ENCODE measurements around the gene ZNF408. TPM values are rescaled to one million over a fixed set of nuclear protein-coding genes. Genes with fewer than 3 reads are reported as not detected.

ZNF408 gene
- total and polyA plus RNA-seq, 2 donors (not counting 3 experiments of a cell fraction or from before 2014, with no cell fraction given): 7.8 to 10.9 TPM

DNA sequence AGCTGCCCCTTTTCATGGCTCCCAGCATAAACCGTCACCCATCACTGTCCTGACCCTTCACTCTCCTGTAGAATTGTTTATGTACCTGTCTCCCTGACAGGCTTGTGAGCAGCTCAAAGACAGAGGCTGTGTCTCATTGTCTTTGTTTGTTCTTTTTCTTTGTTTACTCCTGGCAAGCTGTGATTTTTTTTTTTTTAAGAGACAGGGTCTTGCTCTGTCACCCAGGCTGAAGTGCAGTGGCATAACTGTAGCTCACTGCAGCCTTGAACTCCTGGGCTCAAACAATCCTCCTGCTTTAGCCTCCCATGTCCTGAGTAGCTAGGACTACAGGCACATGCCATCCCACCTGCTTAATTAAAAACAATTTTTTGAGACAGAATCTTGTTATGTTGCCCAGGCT is 10.1 kb upstream of the ZNF408 start:
- intact Hi-C loops (cut with micrococcal nuclease): no loop called here
- H3K27me3 ChIP-seq (ENCODE audit: control insufficient read depth in 2 of 2, insufficient read depth in 2 of 2, low read length in 2 of 2): no peaks in the 10 kb centered on the region
- H3K36me3 ChIP-seq (ENCODE audit: control insufficient read depth in 2 of 2, extremely low read depth in 1 of 2, insufficient read depth in 2 of 2, low read length in 2 of 2): peaks cover 4 to 34% of the 10 kb centered on the region in 2 experiments
- BruUV-seq (replicated peaks): no TSS peak
- no peak overlapping the region for H3K4me3 ChIP-seq (replicated peaks in 1 of 3; ENCODE audit: insufficient read depth in 1 of 3, low read depth in 1 of 3, low read length in 3 of 3)
- no peak overlapping the region for H3K4me2 ChIP-seq (ENCODE audit: insufficient read depth, low read length)
- TF ChIP-seq JUN (IDR thresholded peaks at IDR 0.05; ENCODE audit: borderline replicate concordance, insufficient read depth, insufficient read length, low read depth) (no peak), POLR2A (IDR thresholded peaks at IDR 0.05; ENCODE audit: low read depth, low read length) (no peak), POLR2AphosphoS5 (IDR thresholded peaks at IDR 0.05; ENCODE audit: insufficient read depth, low read depth, low read length) (no peak), EZH2 (IDR thresholded peaks at IDR 0.05; ENCODE audit: borderline replicate concordance, low read depth, low read length, severe bottlenecking) (no peak), FOS (IDR thresholded peaks at IDR 0.05; ENCODE audit: borderline replicate concordance, insufficient read depth, low read length) (no peak), GATA2 (IDR thresholded peaks at IDR 0.05; ENCODE audit: insufficient read depth, insufficient read length, low read depth, low read length) (no peak), MYC (IDR thresholded peaks at IDR 0.05; ENCODE audit: low read depth, low read length) (no peak)
- TF ChIP-seq, protein P1, sequence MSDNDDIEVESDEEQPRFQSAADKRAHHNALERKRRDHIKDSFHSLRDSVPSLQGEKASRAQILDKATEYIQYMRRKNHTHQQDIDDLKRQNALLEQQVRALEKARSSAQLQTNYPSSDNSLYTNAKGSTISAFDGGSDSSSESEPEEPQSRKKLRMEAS (IDR thresholded peaks at IDR 0.05; ENCODE audit: insufficient read depth, insufficient read length): no peak
- DNase-seq (ENCODE audit: low read depth, low spot score) (no peak), FAIRE-seq (no peak)
- H4K20me1 ChIP-seq (replicated peaks; ENCODE audit: control insufficient read depth, extremely low read depth, insufficient read depth, low read length): no peaks in the 10 kb centered on the region
- no peaks in the 10 kb centered on the region for H3K9me1 ChIP-seq (replicated peaks; ENCODE audit: control insufficient read depth, extremely low read depth, insufficient read depth, low read length)
- H3K27ac ChIP-seq (ENCODE audit: insufficient read depth, low read depth, low read length): no peak overlapping the region
- no peaks in the 10 kb centered on the region for H3K9me3 ChIP-seq (replicated peaks; ENCODE audit: control insufficient read depth, insufficient read depth, low read length)
- no peak overlapping the region for H3K9ac ChIP-seq (replicated peaks; ENCODE audit: extremely low read depth, insufficient read depth, low read length)
- H3K79me2 ChIP-seq (ENCODE audit: control insufficient read depth, insufficient read depth, low read length): no peaks in the 10 kb centered on the region
- ChIA-PET POLR2A (no interaction called here), CTCF (no interaction called here)
- no peak overlapping the region for H2AFZ ChIP-seq (ENCODE audit: low read depth, low read length)
- H3K4me1 ChIP-seq (ENCODE audit: control insufficient read depth, extremely low read depth, insufficient read depth, low read length): no peaks in the 10 kb centered on the region
- dilution Hi-C loops (cut with MboI; ENCODE audit: extremely low pct_ligation_motif_present, low sequenced_read_pairs): no loop called here

DNA sequence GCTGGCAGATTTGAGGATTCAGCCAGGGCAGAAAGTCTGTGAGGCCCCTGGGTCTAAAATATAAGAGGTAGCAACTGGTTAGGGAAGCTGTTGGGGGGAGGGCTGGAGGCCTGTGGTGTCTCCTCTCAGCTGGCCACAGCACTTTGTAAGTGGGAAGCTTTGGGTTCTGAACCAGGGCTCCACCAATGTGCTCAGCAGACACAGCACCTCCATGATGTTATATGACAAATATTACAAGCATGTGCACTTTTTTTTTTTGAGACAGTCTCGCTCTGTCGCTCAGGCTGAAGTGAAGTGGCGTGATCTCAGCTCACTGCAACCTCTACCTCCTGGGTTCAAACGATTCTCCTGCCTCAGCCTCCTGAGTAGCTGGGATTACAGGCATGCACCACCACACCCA is 8.4 kb upstream of the ZNF408 start:
- ChIA-PET POLR2A (no interaction called here), CTCF (no interaction called here)
- no peaks in the 10 kb centered on the region for H4K20me1 ChIP-seq (replicated peaks; ENCODE audit: control insufficient read depth, extremely low read depth, insufficient read depth, low read length)
- dilution Hi-C loops (cut with MboI; ENCODE audit: extremely low pct_ligation_motif_present, low sequenced_read_pairs): no loop called here
- no peak overlapping the region for H3K27ac ChIP-seq (ENCODE audit: insufficient read depth, low read depth, low read length)
- peaks cover 6 to 34% of the 10 kb centered on the region in 2 experiments for H3K36me3 ChIP-seq (ENCODE audit: control insufficient read depth in 2 of 2, extremely low read depth in 1 of 2, insufficient read depth in 2 of 2, low read length in 2 of 2)
- FAIRE-seq (no peak), DNase-seq (ENCODE audit: low read depth, low spot score) (no peak)
- no peak overlapping the region for H3K4me3 ChIP-seq (replicated peaks in 1 of 3; ENCODE audit: insufficient read depth in 1 of 3, low read depth in 1 of 3, low read length in 3 of 3)
- intact Hi-C loops (cut with micrococcal nuclease): no loop called here
- TF ChIP-seq POLR2AphosphoS5 (IDR thresholded peaks at IDR 0.05; ENCODE audit: insufficient read depth, low read depth, low read length) (no peak), EZH2 (IDR thresholded peaks at IDR 0.05; ENCODE audit: borderline replicate concordance, low read depth, low read length, severe bottlenecking) (no peak), GATA2 (IDR thresholded peaks at IDR 0.05; ENCODE audit: insufficient read depth, insufficient read length, low read depth, low read length) (no peak), FOS (IDR thresholded peaks at IDR 0.05; ENCODE audit: borderline replicate concordance, insufficient read depth, low read length) (no peak), POLR2A (IDR thresholded peaks at IDR 0.05; ENCODE audit: low read depth, low read length) (no peak), JUN (IDR thresholded peaks at IDR 0.05; ENCODE audit: borderline replicate concordance, insufficient read depth, insufficient read length, low read depth) (no peak), MYC (IDR thresholded peaks at IDR 0.05; ENCODE audit: low read depth, low read length) (no peak)
- TF ChIP-seq, protein P1 (IDR thresholded peaks at IDR 0.05; ENCODE audit: insufficient read depth, insufficient read length): no peak
- TF ChIP-seq, protein P2, sequence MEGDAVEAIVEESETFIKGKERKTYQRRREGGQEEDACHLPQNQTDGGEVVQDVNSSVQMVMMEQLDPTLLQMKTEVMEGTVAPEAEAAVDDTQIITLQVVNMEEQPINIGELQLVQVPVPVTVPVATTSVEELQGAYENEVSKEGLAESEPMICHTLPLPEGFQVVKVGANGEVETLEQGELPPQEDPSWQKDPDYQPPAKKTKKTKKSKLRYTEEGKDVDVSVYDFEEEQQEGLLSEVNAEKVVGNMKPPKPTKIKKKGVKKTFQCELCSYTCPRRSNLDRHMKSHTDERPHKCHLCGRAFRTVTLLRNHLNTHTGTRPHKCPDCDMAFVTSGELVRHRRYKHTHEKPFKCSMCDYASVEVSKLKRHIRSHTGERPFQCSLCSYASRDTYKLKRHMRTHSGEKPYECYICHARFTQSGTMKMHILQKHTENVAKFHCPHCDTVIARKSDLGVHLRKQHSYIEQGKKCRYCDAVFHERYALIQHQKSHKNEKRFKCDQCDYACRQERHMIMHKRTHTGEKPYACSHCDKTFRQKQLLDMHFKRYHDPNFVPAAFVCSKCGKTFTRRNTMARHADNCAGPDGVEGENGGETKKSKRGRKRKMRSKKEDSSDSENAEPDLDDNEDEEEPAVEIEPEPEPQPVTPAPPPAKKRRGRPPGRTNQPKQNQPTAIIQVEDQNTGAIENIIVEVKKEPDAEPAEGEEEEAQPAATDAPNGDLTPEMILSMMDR (IDR thresholded peaks at IDR 0.05; ENCODE audit: extremely low read depth in 1 of 2, insufficient read depth in 1 of 2, low read depth in 1 of 2, low read length in 2 of 2): no peak
- no peaks in the 10 kb centered on the region for H3K4me1 ChIP-seq (ENCODE audit: control insufficient read depth, extremely low read depth, insufficient read depth, low read length)
- no peaks in the 10 kb centered on the region for H3K9me1 ChIP-seq (replicated peaks; ENCODE audit: control insufficient read depth, extremely low read depth, insufficient read depth, low read length)
- no peaks in the 10 kb centered on the region for H3K9me3 ChIP-seq (replicated peaks; ENCODE audit: control insufficient read depth, insufficient read depth, low read length)
- no peaks in the 10 kb centered on the region for H3K27me3 ChIP-seq (ENCODE audit: control insufficient read depth in 2 of 2, insufficient read depth in 2 of 2, low read length in 2 of 2)
- H3K9ac ChIP-seq (replicated peaks; ENCODE audit: extremely low read depth, insufficient read depth, low read length): no peak overlapping the region
- H3K79me2 ChIP-seq (ENCODE audit: control insufficient read depth, insufficient read depth, low read length): peaks cover 3% of the 10 kb centered on the region
- no peak overlapping the region for H2AFZ ChIP-seq (ENCODE audit: low read depth, low read length)
- BruUV-seq (replicated peaks): no TSS peak
- H3K4me2 ChIP-seq (ENCODE audit: insufficient read depth, low read length): no peak overlapping the region

All from endothelial cell of umbilical vein (primary cell).